ENCODE data around the gene RAPGEF6. TPM values are rescaled to one million over a fixed set of nuclear protein-coding genes. Genes with fewer than 3 reads are reported as not detected.

The RAPGEF6 gene
- total and polyA plus RNA-seq, 2 experiments from 2014 or later, result 6.9 to 8.6 TPM

DNA sequence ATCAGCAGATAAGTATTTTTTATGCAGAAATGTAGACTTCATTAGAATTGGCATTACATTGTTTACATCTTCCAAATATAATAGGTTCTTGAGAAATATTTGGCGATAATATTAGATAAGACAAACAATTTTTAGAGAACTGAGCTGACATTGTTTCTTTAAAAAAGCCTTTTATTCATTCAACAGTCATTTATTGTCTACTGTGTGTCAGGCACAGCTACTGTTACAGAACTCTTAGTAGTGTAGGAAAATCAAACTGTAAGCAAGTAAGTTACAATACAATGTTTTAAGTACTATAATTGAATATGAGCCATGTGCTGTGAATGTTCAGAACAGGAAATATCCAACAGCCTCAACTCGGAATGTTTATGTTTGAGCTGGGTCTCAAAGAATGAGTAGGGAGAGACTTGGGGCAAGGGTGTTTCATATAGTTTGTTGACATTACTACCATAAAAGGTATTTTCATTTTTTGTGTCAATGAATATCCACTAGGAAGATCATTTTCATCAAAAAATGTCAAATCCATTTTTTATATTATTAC lies 257.2 kb downstream of the RAPGEF6 start:
- Histone ChIP-seq H2AFZ (no peak overlapping the region), H3K4me1 (ENCODE audit: insufficient read depth) (0 out of 2 replicates have a peak, but pooled peaks cover 8% of the 10 kb centered on the region), H3K79me2 (ENCODE audit: insufficient read depth) (peaks cover 28% of the 10 kb centered on the region; the same call in 1 of the 2 replicates), H3K27ac (no peak overlapping the region), H3K27me3 (replicated peaks; ENCODE audit: insufficient read depth) (no peaks in the 10 kb centered on the region), H3K9me3 (ENCODE audit: low read depth) (no peaks in the 10 kb centered on the region), H3K36me3 (ENCODE audit: low read depth) (no peaks in the 10 kb centered on the region), H3K4me3 (no peak overlapping the region), H4K20me1 (ENCODE audit: insufficient read depth) (0 out of 2 replicates have a peak, but pooled peaks cover 4% of the 10 kb centered on the region), H3K9ac (no peak overlapping the region), H3K9me2 (ENCODE audit: insufficient read depth) (no peaks in the 10 kb centered on the region), H3K4me2 (ENCODE audit: unreplicated experiment) (no peak overlapping the region), H3F3A (ENCODE audit: insufficient read depth) (0 out of 2 replicates have a peak, but pooled peaks cover 7% of the 10 kb centered on the region)
- in situ Hi-C loops (cut with MboI), result no loop called here
- 75% methylated on average over 2 of the region's 2 CpGs for WGBS, 2 experiments (ENCODE audit: low coverage in 1 of 2, low lambda C conversion rate in 2 of 2, missing lambda C conversion rate in 2 of 2)
- TF ChIP-seq EZH2 (IDR thresholded peaks at IDR 0.05; ENCODE audit: insufficient read depth, poor library complexity, severe bottlenecking) (no peak), EZH2phosphoT487 (IDR thresholded peaks at IDR 0.05; ENCODE audit: insufficient read depth, low read depth) (no peak)
- DNase-seq, result no peak

DNA sequence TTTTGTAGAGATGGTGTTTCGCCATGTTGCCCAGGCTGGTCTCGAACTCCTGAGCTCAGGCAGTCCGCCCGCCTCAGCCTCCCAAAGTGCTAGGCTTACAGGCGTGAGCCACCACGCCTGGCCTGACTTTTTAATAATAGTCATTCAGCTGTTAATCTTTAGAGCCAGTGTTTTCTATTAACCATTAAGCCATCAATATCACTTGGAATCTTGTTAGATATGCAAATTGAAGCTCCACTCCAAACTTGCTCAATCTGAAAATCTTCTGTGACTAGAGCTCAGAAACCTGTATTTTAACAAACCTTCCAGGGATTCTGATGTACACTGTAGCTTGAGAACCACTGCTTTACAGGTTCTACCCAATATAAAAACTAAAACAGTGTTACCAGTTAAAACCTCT lies 257.7 kb downstream of the RAPGEF6 start:
- in situ Hi-C loops (cut with MboI), result no loop called here
- H3K27ac ChIP-seq, result no peak overlapping the region

GRCh38 chr5:131375351-131375750 lies 259.7 kb downstream of the RAPGEF6 start:
- H3K79me2 ChIP-seq (ENCODE audit: insufficient read depth), result peaks cover 29% of the 10 kb centered on the region; the same call in 1 of the 2 replicates
- in situ Hi-C loops (cut with MboI), result no loop called here
- 0 out of 2 replicates have a peak, but pooled peaks cover 7% of the 10 kb centered on the region for H3F3A ChIP-seq (ENCODE audit: insufficient read depth)
- no peaks in the 10 kb centered on the region for H3K36me3 ChIP-seq (ENCODE audit: low read depth)
- no peaks in the 10 kb centered on the region for H3K27me3 ChIP-seq (replicated peaks; ENCODE audit: insufficient read depth)
- no peak overlapping the region for H3K4me3 ChIP-seq
- H3K4me2 ChIP-seq (ENCODE audit: unreplicated experiment), result no peak overlapping the region
- H2AFZ ChIP-seq, result no peak overlapping the region
- 83 to 88% methylated on average over 2 of the region's 2 CpGs for WGBS, 2 experiments (ENCODE audit: low coverage in 1 of 2, low lambda C conversion rate in 2 of 2, missing lambda C conversion rate in 2 of 2)
- 0 out of 2 replicates have a peak, but pooled peaks cover 8% of the 10 kb centered on the region for H3K4me1 ChIP-seq (ENCODE audit: insufficient read depth)
- H4K20me1 ChIP-seq (ENCODE audit: insufficient read depth), result 0 out of 2 replicates have a peak, but pooled peaks cover 4% of the 10 kb centered on the region
- H3K9me3 ChIP-seq (ENCODE audit: low read depth), result no peaks in the 10 kb centered on the region
- H3K27ac ChIP-seq, result no peak overlapping the region
- no peak for TF ChIP-seq EZH2phosphoT487 (IDR thresholded peaks at IDR 0.05; ENCODE audit: insufficient read depth, low read depth)
- TF ChIP-seq EZH2 (IDR thresholded peaks at IDR 0.05; ENCODE audit: insufficient read depth, poor library complexity, severe bottlenecking), result no peak
- no peak for DNase-seq
- no peaks in the 10 kb centered on the region for H3K9me2 ChIP-seq (ENCODE audit: insufficient read depth)
- H3K9ac ChIP-seq, result no peak overlapping the region

More for the DNA sequence above, 257.7 kb downstream of the RAPGEF6 start:
- WGBS, 2 experiments (ENCODE audit: low coverage in 1 of 2, low lambda C conversion rate in 2 of 2, missing lambda C conversion rate in 2 of 2), result 91 to 96% methylated on average over 6 of the region's 6 CpGs
- Histone ChIP-seq H3K4me2 (ENCODE audit: unreplicated experiment) (no peak overlapping the region), H3K36me3 (ENCODE audit: low read depth) (no peaks in the 10 kb centered on the region), H3F3A (ENCODE audit: insufficient read depth) (0 out of 2 replicates have a peak, but pooled peaks cover 7% of the 10 kb centered on the region), H3K27me3 (replicated peaks; ENCODE audit: insufficient read depth) (no peaks in the 10 kb centered on the region), H3K9me3 (ENCODE audit: low read depth) (no peaks in the 10 kb centered on the region), H3K4me1 (ENCODE audit: insufficient read depth) (0 out of 2 replicates have a peak, but pooled peaks cover 8% of the 10 kb centered on the region), H3K4me3 (no peak overlapping the region), H3K79me2 (ENCODE audit: insufficient read depth) (peaks cover 24% of the 10 kb centered on the region; the same call in 1 of the 2 replicates), H2AFZ (no peak overlapping the region), H3K9ac (no peak overlapping the region), H3K9me2 (ENCODE audit: insufficient read depth) (no peaks in the 10 kb centered on the region), H4K20me1 (ENCODE audit: insufficient read depth) (0 out of 2 replicates have a peak, but pooled peaks cover 4% of the 10 kb centered on the region)
- no peak for TF ChIP-seq EZH2phosphoT487 (IDR thresholded peaks at IDR 0.05; ENCODE audit: insufficient read depth, low read depth)
- no peak for TF ChIP-seq EZH2 (IDR thresholded peaks at IDR 0.05; ENCODE audit: insufficient read depth, poor library complexity, severe bottlenecking)
- DNase-seq, result no peak

Small RNA genes lying within 50 kb of the gene (small RNA-seq; reads per million reads assigned to genes)
- gene RF02271 (ENCODE audit: low read depth, low replicate concordance), result not detected

Other genes starting within 250 kb of the RAPGEF6 start
- gene FNIP1, start 161.8 kb upstream of the RAPGEF6 start, total RNA-seq (2014; rRNA removed; shearing (Covaris generic)), result 21.6 and 25.8 TPM in 2 replicates
- 8.8 and 10.3 TPM in 2 replicates for gene FNIP1, start 161.8 kb upstream of the RAPGEF6 start, polyA plus RNA-seq (2016; fragmentation: Nextera tagmentation; extraction: Ambion mirVana)

Measured in GM23248 (cell line).